GM21529 (cell line): ENCODE measurements around the gene TCAP.
A peak's percentile ranks its signal among the peaks of the same experiment; 100 is the strongest.
"Not testable (repeated sequence)": the region's sequence is repeated elsewhere in the genome, so short reads cannot be mapped to it uniquely, and the experiment has no call there.

Experiments used
- ATAC-seq: cut with Tn5 transposase; IDR thresholded peaks from one replicate; pipeline ENCODE4 v1.9.1; 2021; ENCODE audit not compliant: unreplicated experiment

The TCAP gene

DNA sequence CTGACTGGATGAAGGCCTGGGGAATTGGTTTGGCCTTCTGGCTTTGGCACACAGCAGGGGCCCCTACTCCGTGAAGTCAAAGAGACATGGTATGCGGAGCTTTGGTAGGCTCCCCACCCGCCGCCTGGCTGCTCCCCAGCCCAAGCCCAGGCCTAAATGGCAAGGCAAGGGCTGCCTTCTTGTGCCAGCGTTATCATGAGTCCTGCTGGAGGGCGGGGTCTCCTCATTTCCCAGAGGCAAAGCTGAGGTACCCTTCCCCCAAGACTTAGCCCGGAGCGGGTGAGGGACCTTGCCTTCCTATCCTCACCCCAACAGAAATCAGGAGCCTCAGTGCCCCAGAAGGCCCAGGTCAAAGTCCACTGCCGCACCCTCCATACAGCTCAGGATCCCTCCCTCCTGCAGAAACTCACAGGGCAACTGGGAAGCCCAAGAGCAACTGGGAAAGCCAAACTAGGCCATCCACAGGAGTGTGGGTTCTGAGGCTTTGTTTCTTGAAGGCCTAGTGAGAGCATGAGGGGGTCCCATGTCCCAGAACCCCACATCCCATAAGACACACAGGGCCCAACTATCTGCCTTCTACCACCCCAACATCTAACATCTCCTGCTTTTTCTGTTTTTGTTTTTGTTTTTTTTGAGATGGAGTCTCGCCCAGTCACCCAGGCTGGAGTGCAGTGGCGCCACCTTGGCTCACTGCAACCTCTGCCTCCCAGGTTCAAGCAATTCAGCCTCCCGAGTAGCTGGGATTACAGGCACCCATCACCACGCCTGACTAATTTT lies 13.4 kb downstream of the TCAP start:
- ATAC-seq = no peak

DNA sequence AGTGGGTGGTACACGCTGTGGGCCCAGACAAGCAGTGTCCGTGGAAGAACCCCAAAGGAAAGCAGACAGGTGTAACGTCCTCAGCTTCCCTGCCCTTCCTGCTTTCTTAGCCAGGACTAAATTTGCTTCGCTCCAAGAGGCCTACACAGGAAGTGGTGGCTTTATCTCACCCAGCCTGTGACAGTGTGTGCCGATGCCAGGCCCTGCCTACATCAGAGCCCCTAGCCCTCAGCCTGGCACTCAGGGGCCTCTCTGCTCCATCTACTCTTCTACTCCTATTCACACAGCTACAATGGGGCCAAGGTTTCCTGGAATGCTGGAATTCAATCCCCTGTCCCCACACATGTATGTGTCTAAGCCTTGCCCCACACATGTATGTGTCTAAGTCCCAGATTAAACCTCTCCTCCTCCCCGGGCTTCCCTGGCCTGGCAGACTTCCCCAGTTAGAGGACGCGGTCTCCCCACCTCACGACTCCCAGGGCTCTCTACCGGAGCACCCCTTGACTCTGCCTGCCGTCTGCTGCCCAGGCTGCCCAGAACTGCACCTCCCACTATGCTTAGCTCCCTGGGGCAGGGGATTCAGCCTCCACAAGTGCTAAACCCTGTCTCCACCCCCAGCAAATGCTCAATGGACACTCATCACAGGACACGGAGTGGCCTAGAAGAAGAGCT lies 14.5 kb downstream of the TCAP start:
- ATAC-seq = no peak

DNA sequence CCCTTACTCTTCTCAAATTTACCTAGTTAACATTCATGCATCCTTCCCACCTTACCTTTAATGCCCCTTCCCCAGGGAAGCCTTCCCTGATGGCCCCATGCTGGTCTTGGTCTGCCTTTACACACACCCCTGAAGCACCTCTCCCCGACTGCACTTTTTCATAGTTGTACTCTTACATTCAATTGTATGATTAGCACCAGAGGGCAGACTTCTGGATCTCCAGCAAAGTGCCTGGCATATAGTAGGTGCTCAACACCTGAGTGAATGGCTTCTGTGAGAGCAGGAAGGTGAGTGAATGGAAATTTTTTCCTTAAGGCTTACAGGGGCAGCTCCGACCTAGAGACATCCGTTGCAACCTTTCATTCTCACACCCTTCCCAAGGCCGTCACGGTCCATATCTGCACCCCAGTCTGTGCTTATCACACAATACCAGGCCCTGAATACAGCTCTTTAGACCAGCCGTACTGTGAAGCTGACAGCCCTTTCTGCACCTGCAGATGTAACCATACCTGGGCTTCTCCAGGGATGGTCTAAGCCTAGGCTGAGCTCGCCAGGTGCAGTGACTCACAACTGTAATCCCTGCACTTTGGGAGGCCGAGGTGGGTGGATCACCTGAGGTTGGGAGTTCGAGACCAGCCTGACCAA lies 18.3 kb downstream of the TCAP start:
- ATAC-seq = no peak

DNA sequence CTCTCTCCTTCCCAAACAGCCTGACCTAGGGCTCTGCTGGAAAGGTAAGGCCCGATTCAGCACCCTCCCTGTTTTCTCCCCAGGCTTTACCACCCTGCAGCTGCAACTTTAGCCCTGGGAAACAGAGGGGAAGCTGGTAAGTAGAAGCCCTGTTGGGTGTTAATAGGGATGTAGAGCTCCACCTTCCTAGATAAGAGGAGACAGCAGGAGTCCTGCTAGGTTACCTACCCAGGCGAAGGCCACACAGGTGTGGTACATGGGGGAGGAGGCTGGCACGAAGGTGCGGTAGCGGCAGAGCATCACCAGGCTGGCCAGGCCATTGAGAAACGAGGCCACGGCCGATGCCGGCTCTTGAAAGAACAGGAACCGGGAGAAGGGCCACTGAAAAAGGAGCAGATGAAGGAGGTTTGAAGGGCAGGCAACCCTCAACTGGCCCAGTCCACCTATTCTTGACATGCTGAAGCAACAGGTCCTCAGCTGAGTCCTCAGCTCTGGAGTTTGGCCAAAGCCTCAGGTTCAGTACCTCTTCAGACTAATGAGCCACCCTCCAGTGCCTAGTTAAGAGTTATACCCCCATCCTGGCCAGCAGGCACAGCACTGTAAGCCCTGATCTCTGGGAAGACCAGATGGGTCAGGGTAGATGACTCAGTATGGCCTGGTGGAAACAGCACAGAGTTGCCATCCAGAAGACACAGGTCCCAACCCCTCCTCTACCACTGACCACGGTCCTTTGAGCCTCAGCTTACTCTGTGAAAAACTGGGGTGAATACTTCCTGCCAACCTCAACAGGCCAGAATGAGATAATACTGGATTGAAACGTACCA lies 19.4 kb downstream of the TCAP start:
- ATAC-seq = no peak

GRCh38 chr17:39687101-39687545 lies 22.0 kb downstream of the TCAP start:
- ATAC-seq = no peak

- ATAC-seq = peak; percentile 92
Observed at GRCh38 chr17:39687546-39688474, 22.7 kb downstream of the TCAP start, which contains the start of gene PGAP3. Gene PGAP3 (minus strand): TSS chr17:39688057. CDS start chr17:39688014, 43 bp downstream.

DNA sequence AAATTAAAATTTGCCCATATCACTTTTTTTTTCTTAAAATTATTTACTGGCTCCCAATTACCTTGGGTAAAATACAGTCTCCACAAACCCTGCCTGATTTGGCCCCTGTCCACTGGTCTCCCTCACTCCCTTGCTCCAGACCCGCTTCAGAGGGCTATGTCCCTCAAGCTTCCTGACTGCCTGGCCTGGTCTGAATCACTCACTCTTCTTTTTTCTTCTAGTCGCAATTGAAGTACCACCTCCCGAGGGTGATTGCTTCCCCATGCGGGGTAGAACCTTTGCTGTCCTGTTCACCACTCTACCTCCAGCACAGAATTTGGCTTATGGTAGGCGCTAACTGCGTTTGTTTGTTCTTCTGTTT lies 23.3 kb downstream of the TCAP start:
- ATAC-seq = no peak

- ATAC-seq = no peak
Observed at GRCh38 chr17:39688945-39689344, 23.8 kb downstream of the TCAP start.

DNA sequence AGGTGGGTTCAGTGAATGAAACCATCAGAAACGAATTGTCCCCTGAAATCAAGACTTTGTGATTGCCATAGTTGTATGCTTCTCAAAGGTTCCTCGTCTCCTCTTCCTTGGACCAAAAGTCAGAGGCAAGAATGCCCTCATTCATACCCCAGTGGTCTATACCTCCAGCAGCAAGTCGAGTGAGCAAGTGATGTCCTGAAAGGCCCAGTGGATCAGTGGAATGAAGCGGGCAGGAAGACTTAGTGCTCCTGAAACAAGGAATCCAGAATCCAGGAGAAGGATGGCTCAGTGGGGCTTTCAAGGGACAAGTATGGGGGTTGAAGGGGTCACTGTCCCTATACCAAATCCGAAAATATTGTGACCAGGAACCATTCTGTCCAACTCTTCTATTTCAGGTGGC lies 29.4 kb downstream of the TCAP start:
- no peak for ATAC-seq

DNA sequence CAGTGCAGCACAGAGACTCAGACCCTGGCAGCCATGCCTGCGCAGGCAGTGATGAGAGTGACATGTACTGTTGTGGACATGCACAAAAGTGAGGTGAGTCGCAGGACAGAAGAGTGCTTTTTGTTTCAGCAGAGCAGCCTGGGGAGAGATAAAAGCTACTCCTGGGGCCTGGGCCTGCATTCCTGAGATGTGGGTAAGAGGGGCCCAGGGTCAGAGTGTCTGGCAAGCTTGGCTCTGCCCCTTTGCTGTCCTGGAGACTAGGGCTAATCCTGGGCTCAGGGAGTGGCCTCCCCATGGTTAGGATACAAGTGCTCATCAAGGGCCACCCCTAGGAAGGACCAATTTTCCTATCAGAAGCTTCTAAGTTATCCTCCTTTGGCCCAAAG lies 29.9 kb downstream of the TCAP start:
- ATAC-seq = no peak

GRCh38 chr17:39696731-39697130 lies 31.6 kb downstream of the TCAP start:
- no peak for ATAC-seq

GRCh38 chr17:39697961-39698360 lies 32.8 kb downstream of the TCAP start:
- ATAC-seq = no peak

DNA sequence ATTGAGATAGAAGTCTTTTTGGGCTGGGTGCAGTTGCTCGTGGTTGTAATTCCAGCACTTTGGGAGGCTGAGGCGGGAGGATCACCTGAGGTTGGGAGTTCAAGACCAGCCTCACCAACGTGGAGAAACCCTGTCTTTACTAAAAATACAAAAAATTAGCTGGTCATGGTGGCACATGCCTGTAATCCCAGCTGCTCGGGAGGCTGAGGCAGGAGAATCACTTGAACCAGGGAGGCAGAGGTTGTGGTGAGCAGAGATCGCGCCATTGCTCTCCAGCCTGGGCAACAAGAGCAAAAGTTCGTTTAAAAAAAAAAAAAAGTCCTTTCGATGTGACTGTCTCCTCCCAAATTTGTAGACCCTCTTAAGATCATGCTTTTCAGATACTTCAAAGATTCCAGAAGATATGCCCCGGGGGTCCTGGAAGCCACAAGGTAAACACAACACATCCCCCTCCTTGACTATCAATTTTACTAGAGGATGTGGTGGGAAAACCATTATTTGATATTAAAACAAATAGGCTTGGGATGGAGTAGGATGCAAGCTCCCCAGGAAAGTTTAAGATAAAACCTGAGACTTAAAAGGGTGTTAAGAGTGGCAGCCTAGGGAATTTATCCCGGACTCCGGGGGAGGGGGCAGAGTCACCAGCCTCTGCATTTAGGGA lies 34.1 kb downstream of the TCAP start:
- not testable (repeated sequence) for ATAC-seq

- ATAC-seq = no peak
Observed at GRCh38 chr17:39699818-39700147, 34.6 kb downstream of the TCAP start, which contains the start of gene ERBB2. Gene ERBB2 (plus strand): TSS chr17:39700064. CDS start chr17:39700239, 175 bp downstream.

GRCh38 chr17:39700148-39700987 lies 35.2 kb downstream of the TCAP start:
- no peak for ATAC-seq

DNA sequence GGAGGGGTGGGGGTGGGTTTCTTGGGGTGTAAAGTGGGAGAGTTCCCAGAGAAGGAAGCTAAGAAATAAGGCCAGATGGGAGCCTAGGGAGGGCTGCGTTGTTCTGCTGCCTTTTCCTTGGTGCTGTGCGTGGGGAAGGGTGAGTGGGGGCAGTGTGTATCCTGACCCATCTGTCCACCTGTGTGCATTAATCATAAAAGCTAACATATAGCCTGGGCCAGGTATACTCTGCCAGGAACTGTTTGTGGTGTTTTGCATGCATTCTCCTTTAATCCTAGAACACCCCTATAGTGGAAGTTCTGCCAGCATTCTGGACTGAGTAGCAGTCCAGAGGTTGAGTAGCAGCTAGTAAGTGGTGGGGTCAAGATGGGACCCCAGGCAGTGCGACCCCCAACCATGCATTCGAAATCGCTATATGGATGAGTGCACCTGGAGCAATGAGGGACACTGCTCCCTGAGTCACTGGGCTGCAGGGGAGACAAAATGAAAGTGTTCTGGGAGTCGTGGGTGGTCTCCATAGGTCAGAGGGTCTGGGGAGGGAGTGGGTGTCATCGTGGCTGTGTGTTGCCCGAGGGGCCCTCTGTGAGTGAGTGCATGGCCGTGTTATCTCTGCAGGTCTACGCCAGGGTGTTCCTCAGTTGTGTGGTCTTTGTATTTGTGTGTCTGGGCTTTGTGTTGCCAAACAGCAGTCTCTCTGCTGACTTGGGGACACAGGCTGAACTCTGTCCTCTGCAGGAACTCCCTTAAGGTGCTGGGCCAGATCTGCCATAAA lies 36.0 kb downstream of the TCAP start:
- ATAC-seq = no peak

GRCh38 chr17:39701784-39702422 lies 36.8 kb downstream of the TCAP start:
- ATAC-seq = no peak
